Stimulated activated naive CD8-positive, alpha-beta T cell treated with anti-CD3 and anti-CD28 coated beads, Interleukin-15, amount 100 ng/mL, for 72 hours (primary cell): ENCODE measurements around the gene SNAI1.
"Not testable (repeated sequence)": the region's sequence is repeated elsewhere in the genome, so short reads cannot be mapped to it uniquely, and the experiment has no call there.

Experiments used
- ATAC-seq: fragments of 150-1000 bp; cut with Tn5 transposase; 2 replicates; pipeline ENCODE4 v1.10.0; 2021; ENCODE audit warnings: mild to moderate bottlenecking, moderate library complexity
- DNase-seq, 2 donors: peaks; one replicate each; pipeline ENCODE4 v3.0.0; 2021 to 2022
- H3K27ac Mint-ChIP-seq, 2 donors: one replicate each; pipeline ENCODE4 v1.8.0; 2022; ENCODE audit warnings: mild to moderate bottlenecking in 2 of 2, mixed read lengths in 2 of 2, moderate library complexity in 2 of 2
- H3K27me3 Mint-ChIP-seq: one replicate; pipeline ENCODE4 v1.8.0; 2022; ENCODE audit warnings: mixed read lengths
- H3K4me1 Mint-ChIP-seq: one replicate; pipeline ENCODE4 v1.8.0; 2022; ENCODE audit warnings: mild to moderate bottlenecking, mixed read lengths
- H3K4me3 Mint-ChIP-seq, 2 donors: one replicate each; pipeline ENCODE4 v1.8.0; 2022; ENCODE audit warnings: mild to moderate bottlenecking in 2 of 2, mixed read lengths in 2 of 2, moderate library complexity in 1 of 2
- H3K9me3 Mint-ChIP-seq, 2 donors: one replicate each; pipeline ENCODE4 v1.8.0; 2022; ENCODE audit warnings: mixed read lengths in 2 of 2

Gene SNAI1

GRCh38 chr20:49955167-49955566, 27.6 kb upstream of the SNAI1 start:
- no peak for ATAC-seq
- H3K4me1 Mint-ChIP-seq: peaks cover 22% of the 10 kb centered on the region
- H3K4me3 Mint-ChIP-seq: no peak overlapping the region
- DNase-seq: no peak
- H3K9me3 Mint-ChIP-seq: no peaks in the 10 kb centered on the region
- peak overlapping the region in 1 of 2 donors; percentile 86 for H3K27ac Mint-ChIP-seq
- H3K27me3 Mint-ChIP-seq: no peaks in the 10 kb centered on the region

- not testable (repeated sequence) for ATAC-seq, DNase-seq, H3K9me3 Mint-ChIP-seq, H3K27ac Mint-ChIP-seq, H3K27me3 Mint-ChIP-seq, H3K4me3 Mint-ChIP-seq
- peaks cover 15% of the 10 kb centered on the region for H3K4me1 Mint-ChIP-seq
Observed at GRCh38 chr20:49955830-49956396, 26.9 kb upstream of the SNAI1 start.

GRCh38 chr20:49956689-49957088, 26.1 kb upstream of the SNAI1 start:
- no peak for ATAC-seq
- H3K27me3 Mint-ChIP-seq: no peaks in the 10 kb centered on the region
- no peak for DNase-seq
- peak overlapping the region in 1 of 2 donors; percentile 69 for H3K27ac Mint-ChIP-seq
- H3K4me3 Mint-ChIP-seq: no peak overlapping the region
- H3K9me3 Mint-ChIP-seq: no peaks in the 10 kb centered on the region
- peaks cover 15% of the 10 kb centered on the region for H3K4me1 Mint-ChIP-seq

- not testable (repeated sequence) for ATAC-seq, H3K9me3 Mint-ChIP-seq, DNase-seq, H3K4me3 Mint-ChIP-seq, H3K27me3 Mint-ChIP-seq
- Mint-ChIP-seq H3K27ac (peak overlapping the region; percentile 52 to 91), H3K4me1 (peaks cover 15% of the 10 kb centered on the region)
Observed at GRCh38 chr20:49957089-49957938, 25.5 kb upstream of the SNAI1 start.

- no peaks in the 10 kb centered on the region for H3K27me3 Mint-ChIP-seq
- H3K9me3 Mint-ChIP-seq: no peaks in the 10 kb centered on the region
- ATAC-seq (no peak), DNase-seq (no peak)
- no peak overlapping the region for H3K27ac Mint-ChIP-seq
- no peak overlapping the region for H3K4me3 Mint-ChIP-seq
- H3K4me1 Mint-ChIP-seq: peaks cover 15% of the 10 kb centered on the region
Observed at GRCh38 chr20:49961413-49961812, 21.4 kb upstream of the SNAI1 start.

- Mint-ChIP-seq H3K4me1 (no peaks in the 10 kb centered on the region), H3K27me3 (no peaks in the 10 kb centered on the region), H3K9me3 (no peaks in the 10 kb centered on the region), H3K27ac (no peak overlapping the region), H3K4me3 (no peak overlapping the region)
- ATAC-seq (no peak), DNase-seq (no peak)
Observed at GRCh38 chr20:49964964-49965780, 17.6 kb upstream of the SNAI1 start.

- Mint-ChIP-seq H3K9me3 (no peaks in the 10 kb centered on the region), H3K4me3 (no peak overlapping the region), H3K4me1 (no peaks in the 10 kb centered on the region), H3K27ac (no peak overlapping the region), H3K27me3 (no peaks in the 10 kb centered on the region)
- no peak for ATAC-seq
- DNase-seq: no peak
Observed at GRCh38 chr20:49965781-49966305, 16.9 kb upstream of the SNAI1 start.

- Mint-ChIP-seq H3K27ac (peak overlapping the region in 1 of 2 donors; percentile 5), H3K4me1 (no peaks in the 10 kb centered on the region), H3K4me3 (no peak overlapping the region), H3K9me3 (no peaks in the 10 kb centered on the region), H3K27me3 (no peaks in the 10 kb centered on the region)
- DNase-seq (no peak), ATAC-seq (no peak)
Observed at GRCh38 chr20:49966861-49967260, 15.9 kb upstream of the SNAI1 start.

GRCh38 chr20:49969234-49969633, 13.5 kb upstream of the SNAI1 start:
- ATAC-seq (no peak), DNase-seq (no peak)
- Mint-ChIP-seq H3K27me3 (no peaks in the 10 kb centered on the region), H3K4me3 (no peak overlapping the region), H3K9me3 (no peaks in the 10 kb centered on the region), H3K27ac (no peak overlapping the region), H3K4me1 (no peaks in the 10 kb centered on the region)

- H3K4me3 Mint-ChIP-seq: no peak overlapping the region
- DNase-seq (no peak), ATAC-seq (no peak)
- H3K27me3 Mint-ChIP-seq: no peaks in the 10 kb centered on the region
- H3K9me3 Mint-ChIP-seq: no peaks in the 10 kb centered on the region
- no peak overlapping the region for H3K27ac Mint-ChIP-seq
- no peaks in the 10 kb centered on the region for H3K4me1 Mint-ChIP-seq
Observed at GRCh38 chr20:49969946-49970345, 12.8 kb upstream of the SNAI1 start.

- Mint-ChIP-seq H3K27ac (no peak overlapping the region), H3K4me3 (no peak overlapping the region), H3K27me3 (no peaks in the 10 kb centered on the region), H3K4me1 (no peaks in the 10 kb centered on the region), H3K9me3 (no peaks in the 10 kb centered on the region)
- ATAC-seq (no peak), DNase-seq (no peak)
Observed at GRCh38 chr20:49970498-49970897, 12.3 kb upstream of the SNAI1 start.

- Mint-ChIP-seq H3K27ac (no peak overlapping the region), H3K4me3 (no peak overlapping the region), H3K4me1 (peaks cover 4% of the 10 kb centered on the region), H3K9me3 (no peaks in the 10 kb centered on the region), H3K27me3 (peaks cover 11% of the 10 kb centered on the region)
- ATAC-seq: no peak
- no peak for DNase-seq
Observed at GRCh38 chr20:49973981-49974380, 8.8 kb upstream of the SNAI1 start.

GRCh38 chr20:49976542-49976941, 6.2 kb upstream of the SNAI1 start:
- H3K27me3 Mint-ChIP-seq: peaks cover 18% of the 10 kb centered on the region
- H3K9me3 Mint-ChIP-seq: no peaks in the 10 kb centered on the region
- DNase-seq (no peak), ATAC-seq (no peak)
- H3K27ac Mint-ChIP-seq: peak overlapping the region in 1 of 2 donors; percentile 47
- H3K4me1 Mint-ChIP-seq: peaks cover 19% of the 10 kb centered on the region
- no peak overlapping the region for H3K4me3 Mint-ChIP-seq

GRCh38 chr20:49977740-49978139, 5.0 kb upstream of the SNAI1 start:
- H3K9me3 Mint-ChIP-seq, DNase-seq, H3K27ac Mint-ChIP-seq, H3K4me3 Mint-ChIP-seq, ATAC-seq: not testable (repeated sequence)
- Mint-ChIP-seq H3K4me1 (peaks cover 30% of the 10 kb centered on the region), H3K27me3 (peaks cover 18% of the 10 kb centered on the region)

GRCh38 chr20:49978685-49979029, 4.1 kb upstream of the SNAI1 start:
- no peak overlapping the region for H3K4me3 Mint-ChIP-seq

More at GRCh38 chr20:49978685-49979029, 4.1 kb upstream of the SNAI1 start:
- DNase-seq (no peak), ATAC-seq (no peak)
- Mint-ChIP-seq H3K27me3 (peaks cover 18% of the 10 kb centered on the region), H3K4me1 (peaks cover 39% of the 10 kb centered on the region), H3K27ac (no peak overlapping the region), H3K9me3 (no peaks in the 10 kb centered on the region)
